Right lobe of liver (tissue), 4 donors: ENCODE measurements around the gene RIC8A.

Source experiments
- POLR2A ChIP-seq: fragments of 450-650 bp; IDR thresholded peaks from one replicate; pipeline ENCODE4 v1.6.1; 2017; ENCODE audit warnings: antibody characterized with exemption, mild to moderate bottlenecking
- TF ChIP-seq, protein P1 (sequence below), 4 donors: fragments of 200-600 bp in 3 of 4; fragments of 450-650 bp in 1 of 4; IDR thresholded peaks; one replicate each; pipeline versions ENCODE4 v1.5.1 to v1.8.0; 2016 to 2022; ENCODE audit warnings: antibody characterized with exemption in 4 of 4, mild to moderate bottlenecking in 2 of 4
- donor health status: DM: no; HTN: no; CAD: no.
- donor health status: DM: no; HTN: no; CAD: no.
- donor health status: DM: no; HTN: yes; CAD: no.

DNA sequence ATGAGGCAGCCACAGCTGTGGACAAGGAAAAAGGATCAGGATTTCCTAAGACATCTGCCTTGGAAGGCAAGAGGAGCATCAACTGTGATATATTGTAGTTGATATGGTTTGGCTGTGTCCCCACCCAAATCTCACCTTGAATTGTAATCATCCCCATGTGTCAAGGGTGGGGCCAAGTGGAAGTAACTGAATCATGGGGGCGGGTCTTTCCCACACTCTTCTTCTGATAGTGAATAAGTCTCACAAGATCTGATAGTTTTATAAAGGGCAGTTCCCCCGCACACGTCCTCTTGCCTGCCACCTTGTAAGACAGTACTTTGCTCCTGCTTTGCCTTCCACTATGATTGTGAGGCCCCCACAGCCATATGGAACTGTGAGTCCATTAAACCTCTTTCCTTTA lies 10.2 kb downstream of the RIC8A start:
- TF ChIP-seq POLR2A = no peak
- TF ChIP-seq, protein P1, sequence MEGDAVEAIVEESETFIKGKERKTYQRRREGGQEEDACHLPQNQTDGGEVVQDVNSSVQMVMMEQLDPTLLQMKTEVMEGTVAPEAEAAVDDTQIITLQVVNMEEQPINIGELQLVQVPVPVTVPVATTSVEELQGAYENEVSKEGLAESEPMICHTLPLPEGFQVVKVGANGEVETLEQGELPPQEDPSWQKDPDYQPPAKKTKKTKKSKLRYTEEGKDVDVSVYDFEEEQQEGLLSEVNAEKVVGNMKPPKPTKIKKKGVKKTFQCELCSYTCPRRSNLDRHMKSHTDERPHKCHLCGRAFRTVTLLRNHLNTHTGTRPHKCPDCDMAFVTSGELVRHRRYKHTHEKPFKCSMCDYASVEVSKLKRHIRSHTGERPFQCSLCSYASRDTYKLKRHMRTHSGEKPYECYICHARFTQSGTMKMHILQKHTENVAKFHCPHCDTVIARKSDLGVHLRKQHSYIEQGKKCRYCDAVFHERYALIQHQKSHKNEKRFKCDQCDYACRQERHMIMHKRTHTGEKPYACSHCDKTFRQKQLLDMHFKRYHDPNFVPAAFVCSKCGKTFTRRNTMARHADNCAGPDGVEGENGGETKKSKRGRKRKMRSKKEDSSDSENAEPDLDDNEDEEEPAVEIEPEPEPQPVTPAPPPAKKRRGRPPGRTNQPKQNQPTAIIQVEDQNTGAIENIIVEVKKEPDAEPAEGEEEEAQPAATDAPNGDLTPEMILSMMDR (IDR thresholded peaks at IDR 0.05) = no peak
